GM21367 (cell line): ENCODE data around the gene TLR5.

ENCODE experiments used
- ATAC-seq: cut with Tn5 transposase; IDR thresholded peaks from one replicate; pipeline ENCODE4 v1.9.1; 2021; ENCODE audit not compliant: unreplicated experiment

Gene TLR5

DNA sequence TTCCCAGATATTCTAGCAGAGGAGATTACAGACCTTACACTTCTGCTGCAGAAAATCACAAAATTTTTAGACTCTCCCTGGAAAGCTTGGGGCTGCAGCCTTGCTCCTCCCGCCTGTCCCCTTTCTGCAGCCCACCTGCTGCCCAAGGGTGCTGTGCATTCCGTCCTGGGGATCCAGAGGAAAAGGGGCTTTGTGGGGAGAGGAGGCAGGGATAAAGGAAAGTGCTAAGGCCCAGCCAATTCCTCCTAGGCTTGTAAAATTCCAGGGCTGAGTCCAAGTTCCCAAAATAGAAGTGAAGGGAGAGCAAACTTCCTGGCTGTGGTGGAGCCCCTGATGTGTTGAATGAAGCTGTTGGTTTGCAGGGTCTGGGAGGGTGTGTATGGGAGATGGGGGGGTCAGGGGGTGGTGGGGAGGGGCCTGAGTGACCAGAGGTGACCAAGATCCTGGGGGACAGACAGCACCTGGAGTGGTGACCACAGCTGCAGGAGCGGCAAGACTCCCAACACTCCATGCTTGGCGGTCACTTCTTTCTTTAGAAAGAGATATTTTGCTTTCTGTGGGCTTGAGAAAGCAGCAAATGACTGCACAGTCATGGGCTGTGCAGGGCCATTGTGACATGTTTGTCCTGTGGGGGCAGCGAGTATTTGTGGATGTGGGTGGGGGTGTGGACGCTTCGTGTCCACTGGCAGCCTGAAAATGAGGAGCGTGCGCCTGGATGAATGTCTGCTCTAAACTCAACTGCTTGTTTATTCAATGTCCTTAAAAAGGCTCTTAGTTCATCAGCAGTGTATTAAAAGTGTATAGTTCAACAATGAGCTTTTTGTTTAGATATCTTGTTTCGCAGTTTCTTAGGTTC, 68.4 kb downstream of the TLR5 start:
- no peak for ATAC-seq

DNA sequence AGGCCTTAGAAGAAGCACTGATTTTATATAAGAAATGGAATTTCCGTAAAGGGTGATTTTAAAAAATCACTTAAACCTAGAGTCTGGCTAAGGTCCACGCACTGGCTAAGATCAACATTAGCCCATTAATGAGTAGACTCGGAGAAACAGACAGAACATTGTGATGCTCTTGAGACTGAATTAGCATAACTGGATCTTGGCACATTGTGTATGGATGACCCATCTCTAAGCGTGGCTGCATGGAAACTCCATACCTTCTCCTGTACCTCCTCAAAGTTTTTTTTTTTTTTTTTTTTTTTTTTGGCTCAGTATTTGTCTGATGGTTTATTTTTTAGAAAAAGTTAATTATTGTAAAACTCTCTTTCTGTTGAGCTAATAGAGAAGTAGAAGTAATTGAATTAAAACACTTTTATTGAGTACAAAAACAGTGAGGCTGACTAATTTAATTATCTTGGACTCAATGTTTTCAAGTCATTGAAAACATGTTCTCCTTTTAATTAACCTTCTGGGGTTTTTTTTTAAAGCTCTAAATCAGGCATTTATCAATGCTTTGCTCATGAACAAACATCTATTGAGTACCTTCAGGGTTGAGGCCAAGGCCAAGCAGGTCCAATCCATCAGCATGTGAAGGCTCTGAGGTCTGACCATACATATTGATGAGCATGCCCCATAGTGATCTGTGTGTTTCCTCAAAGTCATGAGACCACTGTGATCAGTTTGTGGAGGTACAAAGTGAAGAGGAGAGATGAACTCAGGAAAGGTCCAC, 74.0 kb downstream of the TLR5 start:
- no peak for ATAC-seq

DNA sequence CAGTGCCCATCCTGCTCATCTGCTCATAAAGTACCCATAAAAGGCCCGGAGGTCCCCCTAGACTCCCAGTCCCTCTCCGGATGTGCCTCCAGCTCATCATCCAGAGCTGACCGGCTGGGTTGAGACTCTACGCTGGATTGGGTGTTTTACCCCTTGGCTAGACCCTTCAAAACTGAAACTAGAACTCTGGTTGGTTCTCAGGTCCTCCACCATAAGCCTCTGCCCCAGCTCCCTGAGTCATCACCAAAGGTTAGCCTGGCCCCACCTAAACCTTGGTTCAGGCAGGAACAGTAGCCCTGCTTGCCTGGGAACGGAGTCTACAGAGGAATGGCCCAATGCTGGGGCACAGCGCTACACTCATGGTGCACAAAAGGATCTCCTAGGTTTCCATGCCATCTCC, 75.1 kb downstream of the TLR5 start:
- no peak for ATAC-seq

DNA sequence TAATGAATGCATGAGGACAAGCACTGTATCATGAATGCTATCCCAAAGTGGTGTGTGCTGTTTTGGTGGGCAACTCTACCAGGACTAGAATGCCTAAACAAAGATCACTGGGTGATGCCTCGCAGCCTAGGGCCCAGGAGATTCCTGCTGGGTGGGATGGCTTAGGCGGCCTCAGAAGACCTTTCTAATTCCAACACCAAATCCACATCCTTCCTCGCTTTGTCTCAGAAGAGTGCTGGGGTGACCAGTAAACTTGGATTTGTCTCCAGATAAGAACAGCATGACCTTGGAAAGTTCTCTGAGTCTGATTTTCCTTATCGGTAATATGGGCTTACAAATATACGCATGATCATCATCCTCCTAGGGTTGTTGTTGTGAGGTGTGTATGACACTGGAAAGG, 76.6 kb downstream of the TLR5 start:
- no peak for ATAC-seq

DNA sequence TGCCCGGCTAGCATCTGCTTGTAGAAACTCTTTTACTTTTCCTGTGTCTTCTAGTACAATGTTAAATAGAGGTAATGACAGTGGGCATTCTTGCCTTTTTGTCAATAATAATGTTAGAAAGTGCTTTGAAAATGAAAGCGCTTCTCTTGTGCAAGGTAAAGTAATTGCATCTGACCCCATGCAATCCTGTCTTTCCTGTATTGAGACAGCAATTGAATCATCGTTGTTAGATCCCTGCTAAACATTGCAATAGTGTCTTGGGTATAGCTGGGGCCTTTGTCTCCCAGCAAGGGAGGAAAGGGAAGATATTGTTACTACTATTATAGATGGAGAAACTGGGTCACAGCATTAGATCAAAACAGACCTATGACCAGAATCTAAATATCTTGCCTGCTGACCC, 80.9 kb downstream of the TLR5 start:
- ATAC-seq = no peak

DNA sequence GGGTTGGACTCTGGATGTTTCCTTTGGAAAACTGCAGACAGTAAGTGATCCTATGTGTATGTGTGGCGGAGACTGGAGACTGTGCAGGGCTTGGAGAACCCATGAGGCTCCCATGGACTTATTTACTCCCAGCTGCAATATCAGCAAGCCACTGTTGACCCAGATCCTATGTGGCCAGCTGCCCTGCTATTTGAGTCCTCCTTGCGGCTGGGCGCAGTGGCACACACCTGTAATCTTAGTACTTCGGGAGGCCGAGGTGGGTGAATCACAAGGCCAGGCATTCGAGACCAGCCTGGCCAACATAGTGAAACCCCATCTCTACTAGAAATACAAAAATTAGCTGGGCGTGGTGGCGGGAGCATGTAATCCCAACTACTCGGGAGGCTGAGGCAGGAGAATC, 83.5 kb downstream of the TLR5 start:
- ATAC-seq = no peak
